ENCODE results near the gene USHBP1.

USHBP1 gene

GRCh38 chr19:17240826-17241399 is 23.6 kb downstream of the USHBP1 start:
- no peaks in the 10 kb centered on the region for H3K9me2 ChIP-seq (replicated peaks; ENCODE audit: insufficient read depth, low read length)
- H3F3A ChIP-seq (ENCODE audit: insufficient read depth): peaks cover 10% of the 10 kb centered on the region; the same call in 1 of the 2 replicates
- no peak overlapping the region for H3K4me2 ChIP-seq (ENCODE audit: low read depth, low read length, poor library complexity, severe bottlenecking)
- no peaks in the 10 kb centered on the region for H3K27me3 ChIP-seq (ENCODE audit: low read length)
- H4K20me1 ChIP-seq (ENCODE audit: low read depth, low read length): no peaks in the 10 kb centered on the region
- no peak overlapping the region for H3K4me3 ChIP-seq (ENCODE audit: insufficient read depth, low read length, poor library complexity, severe bottlenecking)
- H3K27ac ChIP-seq (ENCODE audit: low read depth, low read length): no peak overlapping the region
- peaks cover 3% of the 10 kb centered on the region; the same call in 1 of the 2 replicates for H3K79me2 ChIP-seq (ENCODE audit: insufficient read depth, low read length)
- H3K36me3 ChIP-seq (ENCODE audit: low read length): no peaks in the 10 kb centered on the region
- no peaks in the 10 kb centered on the region for H3K9me3 ChIP-seq (ENCODE audit: insufficient read depth, low read length)
- H3K9ac ChIP-seq (ENCODE audit: low read length): no peak overlapping the region
- TF ChIP-seq, protein P1, sequence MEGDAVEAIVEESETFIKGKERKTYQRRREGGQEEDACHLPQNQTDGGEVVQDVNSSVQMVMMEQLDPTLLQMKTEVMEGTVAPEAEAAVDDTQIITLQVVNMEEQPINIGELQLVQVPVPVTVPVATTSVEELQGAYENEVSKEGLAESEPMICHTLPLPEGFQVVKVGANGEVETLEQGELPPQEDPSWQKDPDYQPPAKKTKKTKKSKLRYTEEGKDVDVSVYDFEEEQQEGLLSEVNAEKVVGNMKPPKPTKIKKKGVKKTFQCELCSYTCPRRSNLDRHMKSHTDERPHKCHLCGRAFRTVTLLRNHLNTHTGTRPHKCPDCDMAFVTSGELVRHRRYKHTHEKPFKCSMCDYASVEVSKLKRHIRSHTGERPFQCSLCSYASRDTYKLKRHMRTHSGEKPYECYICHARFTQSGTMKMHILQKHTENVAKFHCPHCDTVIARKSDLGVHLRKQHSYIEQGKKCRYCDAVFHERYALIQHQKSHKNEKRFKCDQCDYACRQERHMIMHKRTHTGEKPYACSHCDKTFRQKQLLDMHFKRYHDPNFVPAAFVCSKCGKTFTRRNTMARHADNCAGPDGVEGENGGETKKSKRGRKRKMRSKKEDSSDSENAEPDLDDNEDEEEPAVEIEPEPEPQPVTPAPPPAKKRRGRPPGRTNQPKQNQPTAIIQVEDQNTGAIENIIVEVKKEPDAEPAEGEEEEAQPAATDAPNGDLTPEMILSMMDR (IDR thresholded peaks at IDR 0.05; ENCODE audit: insufficient read depth, low read length, poor library complexity, severe bottlenecking): no peak
- no peak for TF ChIP-seq EZH2phosphoT487 (conservative IDR thresholded peaks at IDR 0.05; ENCODE audit: low read length)
- no peak overlapping the region for H2AFZ ChIP-seq (ENCODE audit: low read depth, low read length, severe bottlenecking)

DNA sequence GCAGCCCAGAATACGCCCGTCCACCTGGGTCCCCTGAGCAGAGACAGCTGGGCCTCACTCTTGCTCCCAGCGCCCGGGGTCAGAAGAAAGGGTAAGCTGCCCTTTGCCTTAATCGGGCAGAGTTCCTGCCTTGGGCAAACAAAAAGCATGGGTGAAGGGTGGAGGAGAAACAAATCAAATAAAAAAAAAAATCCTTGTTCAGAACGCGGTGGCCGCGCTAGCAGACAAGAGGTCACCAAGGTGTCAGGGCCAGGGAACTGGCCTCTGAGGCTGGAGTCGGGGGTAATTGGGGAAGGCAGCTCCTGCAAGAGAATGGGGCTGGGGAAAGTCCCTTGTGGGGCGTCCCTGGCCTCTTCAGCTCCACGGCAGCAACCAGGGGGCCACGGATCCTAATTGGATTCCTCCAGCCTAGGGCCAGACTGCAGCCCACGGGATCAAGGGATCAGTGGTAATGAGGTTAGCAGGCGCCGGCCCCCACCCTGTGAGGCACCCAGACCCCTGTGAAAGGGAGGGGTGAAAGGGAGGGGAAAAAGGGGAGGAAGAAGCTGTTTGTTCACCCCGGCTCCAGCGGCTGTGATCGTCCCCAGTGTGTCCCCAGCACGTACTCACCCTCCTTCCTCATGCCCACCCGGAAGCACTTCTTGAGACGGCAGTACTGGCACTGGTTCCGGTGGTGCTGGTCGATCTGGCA is 24.3 kb downstream of the USHBP1 start:
- no peak overlapping the region for H3K4me3 ChIP-seq (ENCODE audit: insufficient read depth, low read length, poor library complexity, severe bottlenecking)
- no peak overlapping the region for H3K9ac ChIP-seq (ENCODE audit: low read length)
- no peaks in the 10 kb centered on the region for H4K20me1 ChIP-seq (ENCODE audit: low read depth, low read length)
- no peak overlapping the region for H2AFZ ChIP-seq (ENCODE audit: low read depth, low read length, severe bottlenecking)
- H3K4me2 ChIP-seq (ENCODE audit: low read depth, low read length, poor library complexity, severe bottlenecking): no peak overlapping the region
- peaks cover 3% of the 10 kb centered on the region; the same call in 1 of the 2 replicates for H3K79me2 ChIP-seq (ENCODE audit: insufficient read depth, low read length)
- TF ChIP-seq, protein P1 (IDR thresholded peaks at IDR 0.05; ENCODE audit: insufficient read depth, low read length, poor library complexity, severe bottlenecking): no peak
- no peak for TF ChIP-seq EZH2phosphoT487 (conservative IDR thresholded peaks at IDR 0.05; ENCODE audit: low read length)
- no peaks in the 10 kb centered on the region for H3K9me3 ChIP-seq (ENCODE audit: insufficient read depth, low read length)
- H3K27ac ChIP-seq (ENCODE audit: low read depth, low read length): no peak overlapping the region
- no peaks in the 10 kb centered on the region for H3K9me2 ChIP-seq (replicated peaks; ENCODE audit: insufficient read depth, low read length)
- H3K27me3 ChIP-seq (ENCODE audit: low read length): no peaks in the 10 kb centered on the region
- H3K36me3 ChIP-seq (ENCODE audit: low read length): no peaks in the 10 kb centered on the region
- peaks cover 10% of the 10 kb centered on the region; the same call in 1 of the 2 replicates for H3F3A ChIP-seq (ENCODE audit: insufficient read depth)

GRCh38 chr19:17237747-17238706 is 26.5 kb downstream of the USHBP1 start:
- Histone ChIP-seq H3K9me3 (ENCODE audit: insufficient read depth, low read length) (no peaks in the 10 kb centered on the region), H3F3A (ENCODE audit: insufficient read depth) (peaks cover 10% of the 10 kb centered on the region; the same call in 1 of the 2 replicates), H3K9ac (ENCODE audit: low read length) (no peak overlapping the region), H4K20me1 (ENCODE audit: low read depth, low read length) (no peaks in the 10 kb centered on the region), H3K36me3 (ENCODE audit: low read length) (no peaks in the 10 kb centered on the region), H2AFZ (ENCODE audit: low read depth, low read length, severe bottlenecking) (no peak overlapping the region), H3K4me2 (ENCODE audit: low read depth, low read length, poor library complexity, severe bottlenecking) (no peak overlapping the region), H3K4me3 (ENCODE audit: insufficient read depth, low read length, poor library complexity, severe bottlenecking) (no peak overlapping the region), H3K79me2 (ENCODE audit: insufficient read depth, low read length) (no peaks in the 10 kb centered on the region), H3K9me2 (replicated peaks; ENCODE audit: insufficient read depth, low read length) (no peaks in the 10 kb centered on the region), H3K27me3 (ENCODE audit: low read length) (no peaks in the 10 kb centered on the region), H3K27ac (ENCODE audit: low read depth, low read length) (no peak overlapping the region)
- TF ChIP-seq, protein P1 (IDR thresholded peaks at IDR 0.05; ENCODE audit: insufficient read depth, low read length, poor library complexity, severe bottlenecking): no peak
- no peak for TF ChIP-seq EZH2phosphoT487 (conservative IDR thresholded peaks at IDR 0.05; ENCODE audit: low read length)
